AG10803 (cell line): ENCODE measurements around the gene TTYH3.

ENCODE experiments used
- DNase-seq: peaks from one replicate; pipeline ENCODE4 v3.0.0; 2010; ENCODE audit warnings: low read depth
- H3K4me3 ChIP-seq: 2 replicates; pipeline ENCODE4 v1.5.1; 2011; ENCODE audit warnings: mild to moderate bottlenecking, low read length, control low read depth
- CTCF ChIP-seq: conservative IDR thresholded peaks from 2 replicates; pipeline ENCODE4 v1.5.1; 2011; ENCODE audit warnings: mild to moderate bottlenecking, low read length, control low read depth, inconsistent platforms

TTYH3 gene

DNA sequence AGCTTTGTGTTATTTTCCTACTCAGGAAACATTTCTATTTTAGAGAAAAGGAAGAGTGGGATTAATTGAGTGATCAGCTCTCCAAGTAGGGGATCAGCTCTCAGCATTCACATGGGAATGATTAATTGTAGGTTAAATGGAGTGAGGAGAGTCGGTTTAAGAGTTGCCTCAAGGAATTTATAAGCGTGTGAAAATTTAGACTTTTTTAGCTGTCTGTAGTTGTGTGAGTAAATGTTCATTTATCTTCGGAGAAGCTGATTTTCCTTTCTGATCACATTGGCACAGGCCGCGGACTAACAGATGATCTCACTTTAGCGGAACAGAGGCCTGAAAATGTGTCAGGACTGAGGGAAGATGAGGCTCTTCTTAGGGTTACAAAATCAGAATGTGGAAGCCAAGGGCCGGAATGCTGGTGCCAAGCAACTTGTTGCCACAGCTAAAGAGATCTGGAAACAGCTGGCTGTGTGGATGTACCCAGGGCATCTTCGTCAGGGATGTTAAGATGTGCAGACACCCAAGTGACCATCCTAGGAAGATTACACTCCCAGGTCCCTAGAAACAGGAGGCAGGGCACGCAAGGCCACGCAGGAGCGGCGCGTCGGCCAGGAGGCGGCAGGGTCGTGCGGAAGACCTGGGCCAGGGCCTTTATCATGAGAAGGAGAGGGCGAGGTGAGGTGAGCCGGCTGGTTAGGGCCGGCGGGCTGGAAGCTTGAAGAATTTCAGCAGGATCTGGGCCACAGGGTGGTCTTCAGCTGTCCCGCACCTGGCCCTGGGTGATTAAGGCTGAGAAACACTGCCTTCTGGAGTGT is 35.1 kb upstream of the TTYH3 start:
- TF ChIP-seq CTCF = no peak

DNA sequence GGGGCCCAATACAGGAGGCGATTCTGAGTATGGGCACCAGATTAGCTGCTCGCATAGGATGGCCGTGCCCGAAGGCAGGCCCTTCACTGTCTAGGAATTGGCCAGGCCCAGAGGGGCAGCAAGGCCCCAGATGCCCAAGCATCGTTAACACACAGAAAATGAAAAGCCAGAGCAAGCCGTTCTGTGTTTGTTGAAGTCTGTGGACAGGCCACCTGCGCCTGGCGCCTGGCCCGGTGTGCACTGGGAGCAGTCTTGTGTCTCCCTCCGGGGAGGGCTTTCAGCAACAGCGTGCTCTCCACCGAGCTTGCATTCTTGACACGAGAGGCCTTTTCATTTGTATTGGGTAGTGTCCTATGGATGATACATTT is 34.5 kb upstream of the TTYH3 start:
- no peak for DNase-seq
- no peak overlapping the region for H3K4me3 ChIP-seq
- TF ChIP-seq CTCF = no peak

More for the DNA sequence above, 35.1 kb upstream of the TTYH3 start:
- no peak overlapping the region for H3K4me3 ChIP-seq
- DNase-seq = peak; percentile 35

- no peak for DNase-seq
- no peak for TF ChIP-seq CTCF
- no peak overlapping the region for H3K4me3 ChIP-seq
These were observed 33.5 kb upstream of the TTYH3 start for GRCh38 chr7:2598154-2598823.

DNA sequence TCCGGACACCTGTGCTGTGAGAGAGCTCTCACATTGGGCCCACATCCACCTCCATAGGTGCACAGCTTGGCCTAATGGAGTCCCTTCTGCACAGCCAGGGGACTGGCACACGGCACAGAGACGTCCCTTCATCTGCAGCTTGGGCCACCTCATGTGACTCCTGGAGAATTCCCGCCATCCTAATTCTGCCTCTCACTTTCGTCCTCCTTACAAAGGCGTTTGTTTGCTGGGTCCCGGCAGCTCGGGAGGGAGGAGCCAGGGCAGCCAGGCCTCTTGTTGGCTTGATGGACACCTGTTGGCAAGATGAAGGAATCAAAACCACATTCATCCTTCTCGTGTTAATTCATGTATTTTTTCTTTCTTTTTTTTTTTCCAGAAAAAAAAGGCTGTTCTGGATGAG is 30.7 kb upstream of the TTYH3 start:
- no peak for DNase-seq
- no peak for TF ChIP-seq CTCF
- no peak overlapping the region for H3K4me3 ChIP-seq

GRCh38 chr7:2601907-2602306 is 29.9 kb upstream of the TTYH3 start:
- no peak overlapping the region for H3K4me3 ChIP-seq
- no peak for DNase-seq
- TF ChIP-seq CTCF = no peak

GRCh38 chr7:2602406-2603043 is 29.3 kb upstream of the TTYH3 start:
- TF ChIP-seq CTCF = no peak
- DNase-seq = no peak
- no peak overlapping the region for H3K4me3 ChIP-seq
